Neural cell (in vitro differentiated cells): ENCODE data around the gene LTO1. TPM values are rescaled to one million over a fixed set of nuclear protein-coding genes. Genes with fewer than 3 reads are reported as not detected.

Experiments
- H2AFZ ChIP-seq: fragments of 200-600, 300-800 bp; sonication (generic), shearing (Covaris generic); 2 replicates; pipeline ENCODE4 v1.6.0; 2014; ENCODE audit warnings: low read depth, mild to moderate bottlenecking, antibody characterized with exemption, low read length, moderate library complexity
- H3F3A ChIP-seq: fragments of 200-600 bp; shearing (Covaris generic); 2 replicates; pipeline ENCODE4 v1.6.1; 2016; ENCODE audit warnings: mild to moderate bottlenecking, moderate library complexity, mixed read lengths, antibody characterized with exemption, low read length; ENCODE audit not compliant: insufficient read depth, poor library complexity, severe bottlenecking
- H3K27ac ChIP-seq: fragments of 200-600, 300-800 bp; sonication (generic), shearing (Covaris generic); 2 replicates; pipeline ENCODE4 v1.5.1; 2014; ENCODE audit warnings: mild to moderate bottlenecking, low read length, moderate library complexity
- H3K27me3 ChIP-seq: fragments of 300-800, 200-600 bp; sonication (generic), shearing (Covaris generic); 2 replicates; pipeline ENCODE4 v1.6.0; 2014; ENCODE audit warnings: mild to moderate bottlenecking, low read depth, low read length, moderate library complexity; ENCODE audit not compliant: insufficient read depth
- H3K36me3 ChIP-seq: fragments of 300-800, 200-600 bp; sonication (generic), shearing (Covaris generic); 2 replicates; pipeline ENCODE4 v1.5.1; 2014; ENCODE audit warnings: mild to moderate bottlenecking, antibody characterized with exemption, low read length, moderate library complexity; ENCODE audit not compliant: insufficient read depth
- H3K4me2 ChIP-seq: fragments of 300-800, 200-600 bp; sonication (generic), shearing (Covaris generic); 2 replicates; pipeline ENCODE4 v1.6.0; 2014; ENCODE audit warnings: mild to moderate bottlenecking, low read length
- H3K4me3 ChIP-seq: fragments of 300-800, 200-600 bp; sonication (generic), shearing (Covaris generic); 2 replicates; pipeline ENCODE4 v1.5.1; 2014; ENCODE audit warnings: mild to moderate bottlenecking, low read length, moderate library complexity
- H3K79me2 ChIP-seq: fragments of 200-600 bp; shearing (Covaris generic); replicated peaks from 2 replicates; pipeline ENCODE4 v1.6.0; 2014; ENCODE audit warnings: mild to moderate bottlenecking, low read length, moderate library complexity; ENCODE audit not compliant: insufficient read depth
- H3K9ac ChIP-seq: fragments of 300-800, 200-600 bp; sonication (generic), shearing (Covaris generic); 2 replicates; pipeline ENCODE4 v1.6.1; 2016; ENCODE audit warnings: mild to moderate bottlenecking, low read length, mixed read lengths
- H3K9me2 ChIP-seq: fragments of 200-600 bp; shearing (Covaris generic); 2 replicates; pipeline ENCODE4 v1.6.1; 2016; ENCODE audit warnings: mild to moderate bottlenecking, low read length, mixed read lengths; ENCODE audit not compliant: insufficient read depth
- H3K9me3 ChIP-seq: fragments of 200-600, 300-800 bp; sonication (generic), shearing (Covaris generic); 2 replicates; pipeline ENCODE4 v1.6.1; 2016; ENCODE audit warnings: mild to moderate bottlenecking, mixed run types, low read length, moderate library complexity, mixed read lengths
- H4K20me1 ChIP-seq: fragments of 200-600 bp; shearing (Covaris generic); 2 replicates; pipeline ENCODE4 v1.6.1; 2016; ENCODE audit warnings: mild to moderate bottlenecking, mixed run types; ENCODE audit not compliant: insufficient read depth
- EP300 ChIP-seq: fragments of 450-650 bp; conservative IDR thresholded peaks from 2 replicates; pipeline ENCODE4 v1.6.1; 2014; ENCODE audit warnings: antibody characterized with exemption, mild to moderate bottlenecking, moderate library complexity; ENCODE audit not compliant: poor library complexity, severe bottlenecking
- EZH2 ChIP-seq: fragments of 200-600, 300-800 bp; shearing (Covaris generic), sonication (generic); IDR thresholded peaks from 2 replicates; pipeline ENCODE4 v1.6.1; 2014; ENCODE audit warnings: antibody characterized with exemption, low read length, borderline replicate concordance, mild to moderate bottlenecking; ENCODE audit not compliant: insufficient read depth, poor library complexity, severe bottlenecking
- MXI1 ChIP-seq: fragments of 450-650 bp; conservative IDR thresholded peaks from 2 replicates; pipeline ENCODE4 v1.6.1; 2014; ENCODE audit warnings: antibody characterized with exemption, mild to moderate bottlenecking; ENCODE audit not compliant: poor library complexity, severe bottlenecking
- POLR2AphosphoS5 ChIP-seq: IDR thresholded peaks from 2 replicates; pipeline ENCODE4 v1.6.1; 2012
- RAD21 ChIP-seq: fragments of 450-650 bp; conservative IDR thresholded peaks from 2 replicates; pipeline ENCODE4 v1.6.1; 2014; ENCODE audit warnings: antibody characterized with exemption, mild to moderate bottlenecking, moderate library complexity
- SMC3 ChIP-seq: fragments of 450-650 bp; conservative IDR thresholded peaks from 2 replicates; pipeline ENCODE4 v1.6.1; 2014; ENCODE audit warnings: antibody characterized with exemption, mild to moderate bottlenecking, moderate library complexity; ENCODE audit not compliant: poor library complexity
- TAF1 ChIP-seq: IDR thresholded peaks from 2 replicates; pipeline ENCODE4 v1.6.1; 2012; ENCODE audit warnings: low read depth
- polyA plus RNA-seq: library from polyadenylated mRNA; depleted of rRNA; stranded (reverse); fragments of >200 nt; gene quantifications from 2 replicates; pipeline ENCODE4 v1.2.3, GENCODE V29; 2014
- TF ChIP-seq, protein P1 (sequence below): IDR thresholded peaks from 2 replicates; pipeline ENCODE4 v1.6.1; 2012; ENCODE audit warnings: borderline replicate concordance
- TF ChIP-seq, protein P2 (sequence below): fragments of 450-650 bp; IDR thresholded peaks from 2 replicates; pipeline ENCODE4 v1.5.1; 2014; ENCODE audit warnings: antibody characterized with exemption, mild to moderate bottlenecking, moderate library complexity; ENCODE audit not compliant: poor library complexity, severe bottlenecking

LTO1 gene
- polyA plus RNA-seq, 1 donor from 2014 or later = 44.4 TPM

- H3K9ac ChIP-seq = no peak overlapping the region
- no peaks in the 10 kb centered on the region for H4K20me1 ChIP-seq
- no peak overlapping the region for H3K4me2 ChIP-seq
- no peaks in the 10 kb centered on the region for H3K36me3 ChIP-seq
- H3K4me3 ChIP-seq = no peak overlapping the region
- no peak overlapping the region for H3K27ac ChIP-seq
- H3F3A ChIP-seq = no peaks in the 10 kb centered on the region
- H3K79me2 ChIP-seq = no peaks in the 10 kb centered on the region
- no peak for TF ChIP-seq MXI1
- no peak for TF ChIP-seq EZH2
- TF ChIP-seq POLR2AphosphoS5 = no peak
- TF ChIP-seq RAD21 = no peak
- TF ChIP-seq, protein P1, sequence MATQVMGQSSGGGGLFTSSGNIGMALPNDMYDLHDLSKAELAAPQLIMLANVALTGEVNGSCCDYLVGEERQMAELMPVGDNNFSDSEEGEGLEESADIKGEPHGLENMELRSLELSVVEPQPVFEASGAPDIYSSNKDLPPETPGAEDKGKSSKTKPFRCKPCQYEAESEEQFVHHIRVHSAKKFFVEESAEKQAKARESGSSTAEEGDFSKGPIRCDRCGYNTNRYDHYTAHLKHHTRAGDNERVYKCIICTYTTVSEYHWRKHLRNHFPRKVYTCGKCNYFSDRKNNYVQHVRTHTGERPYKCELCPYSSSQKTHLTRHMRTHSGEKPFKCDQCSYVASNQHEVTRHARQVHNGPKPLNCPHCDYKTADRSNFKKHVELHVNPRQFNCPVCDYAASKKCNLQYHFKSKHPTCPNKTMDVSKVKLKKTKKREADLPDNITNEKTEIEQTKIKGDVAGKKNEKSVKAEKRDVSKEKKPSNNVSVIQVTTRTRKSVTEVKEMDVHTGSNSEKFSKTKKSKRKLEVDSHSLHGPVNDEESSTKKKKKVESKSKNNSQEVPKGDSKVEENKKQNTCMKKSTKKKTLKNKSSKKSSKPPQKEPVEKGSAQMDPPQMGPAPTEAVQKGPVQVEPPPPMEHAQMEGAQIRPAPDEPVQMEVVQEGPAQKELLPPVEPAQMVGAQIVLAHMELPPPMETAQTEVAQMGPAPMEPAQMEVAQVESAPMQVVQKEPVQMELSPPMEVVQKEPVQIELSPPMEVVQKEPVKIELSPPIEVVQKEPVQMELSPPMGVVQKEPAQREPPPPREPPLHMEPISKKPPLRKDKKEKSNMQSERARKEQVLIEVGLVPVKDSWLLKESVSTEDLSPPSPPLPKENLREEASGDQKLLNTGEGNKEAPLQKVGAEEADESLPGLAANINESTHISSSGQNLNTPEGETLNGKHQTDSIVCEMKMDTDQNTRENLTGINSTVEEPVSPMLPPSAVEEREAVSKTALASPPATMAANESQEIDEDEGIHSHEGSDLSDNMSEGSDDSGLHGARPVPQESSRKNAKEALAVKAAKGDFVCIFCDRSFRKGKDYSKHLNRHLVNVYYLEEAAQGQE = no peak
- TF ChIP-seq EP300 = no peak
- H3K9me2 ChIP-seq = no peaks in the 10 kb centered on the region
- H3K27me3 ChIP-seq = peaks cover 21% of the 10 kb centered on the region
- no peak overlapping the region for H2AFZ ChIP-seq
- H3K9me3 ChIP-seq = no peaks in the 10 kb centered on the region
Measured at GRCh38 chr11:69632900-69633299, 42.3 kb downstream of the LTO1 start.

DNA sequence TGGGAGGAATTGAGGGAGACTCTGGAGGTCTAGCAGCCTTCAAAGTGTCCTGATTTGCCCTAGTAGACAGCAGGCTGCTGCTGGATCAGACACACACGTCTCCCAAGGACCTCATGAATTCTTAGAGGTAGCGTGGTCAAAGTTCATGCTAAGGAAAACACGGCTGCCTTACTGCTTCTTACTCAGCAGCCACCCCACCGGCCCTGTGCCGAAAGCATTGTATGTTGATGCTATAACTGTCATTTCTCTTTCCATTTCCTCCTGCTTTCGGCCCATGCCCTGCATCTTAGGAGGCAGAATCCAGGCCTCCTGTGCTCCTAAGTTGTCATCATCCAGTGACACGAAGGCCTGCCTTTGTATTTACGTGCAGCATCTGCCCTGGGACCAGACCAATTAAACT is 44.7 kb downstream of the LTO1 start:
- no peaks in the 10 kb centered on the region for H3F3A ChIP-seq
- H3K4me3 ChIP-seq = no peak overlapping the region
- H4K20me1 ChIP-seq = no peaks in the 10 kb centered on the region
- H3K9ac ChIP-seq = no peak overlapping the region
- H3K36me3 ChIP-seq = no peaks in the 10 kb centered on the region
- no peak overlapping the region for H2AFZ ChIP-seq
- H3K4me2 ChIP-seq = no peak overlapping the region
- H3K27ac ChIP-seq = no peak overlapping the region
- H3K79me2 ChIP-seq = no peaks in the 10 kb centered on the region
- H3K9me2 ChIP-seq = no peaks in the 10 kb centered on the region
- TF ChIP-seq RAD21 (no peak), SMC3 (no peak), MXI1 (no peak), POLR2AphosphoS5 (no peak), TAF1 (no peak), EP300 (no peak), EZH2 (no peak)
- TF ChIP-seq, protein P1 = no peak
- TF ChIP-seq, protein P2, sequence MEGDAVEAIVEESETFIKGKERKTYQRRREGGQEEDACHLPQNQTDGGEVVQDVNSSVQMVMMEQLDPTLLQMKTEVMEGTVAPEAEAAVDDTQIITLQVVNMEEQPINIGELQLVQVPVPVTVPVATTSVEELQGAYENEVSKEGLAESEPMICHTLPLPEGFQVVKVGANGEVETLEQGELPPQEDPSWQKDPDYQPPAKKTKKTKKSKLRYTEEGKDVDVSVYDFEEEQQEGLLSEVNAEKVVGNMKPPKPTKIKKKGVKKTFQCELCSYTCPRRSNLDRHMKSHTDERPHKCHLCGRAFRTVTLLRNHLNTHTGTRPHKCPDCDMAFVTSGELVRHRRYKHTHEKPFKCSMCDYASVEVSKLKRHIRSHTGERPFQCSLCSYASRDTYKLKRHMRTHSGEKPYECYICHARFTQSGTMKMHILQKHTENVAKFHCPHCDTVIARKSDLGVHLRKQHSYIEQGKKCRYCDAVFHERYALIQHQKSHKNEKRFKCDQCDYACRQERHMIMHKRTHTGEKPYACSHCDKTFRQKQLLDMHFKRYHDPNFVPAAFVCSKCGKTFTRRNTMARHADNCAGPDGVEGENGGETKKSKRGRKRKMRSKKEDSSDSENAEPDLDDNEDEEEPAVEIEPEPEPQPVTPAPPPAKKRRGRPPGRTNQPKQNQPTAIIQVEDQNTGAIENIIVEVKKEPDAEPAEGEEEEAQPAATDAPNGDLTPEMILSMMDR = no peak
- no peaks in the 10 kb centered on the region for H3K9me3 ChIP-seq
- no peaks in the 10 kb centered on the region for H3K27me3 ChIP-seq
